Right lobe of liver (tissue), 6 donors: ENCODE results near the gene ADCY9. TPM values are rescaled to one million over a fixed set of nuclear protein-coding genes. Genes with fewer than 3 reads are reported as not detected.
A peak's percentile ranks its signal among the peaks of the same experiment; 100 is the strongest.

Experiments
- ATAC-seq, 4 donors: fragments of 200-7000 bp; cut with Tn5 transposase; one replicate each; pipeline ENCODE4 v1.9.1; 2020; ENCODE audit warnings: mild to moderate bottlenecking in 4 of 4, moderate library complexity in 4 of 4
- DNase-seq, 3 donors: peaks; one replicate each; pipeline ENCODE4 v3.0.0-alpha.2; 2020
- H3K27ac ChIP-seq, 3 donors: fragments of 200-600 bp; one replicate each; pipeline ENCODE4 v1.8.0; 2022
- H3K27me3 ChIP-seq, 2 donors: fragments of 200-600 bp; one replicate each; pipeline ENCODE4 v1.8.0; 2022
- H3K36me3 ChIP-seq, 4 donors: fragments of 200-600 bp; sonication (generic) in 1 of 4; one replicate each; pipeline versions ENCODE4 v1.5.1 to v1.8.0; 2017 to 2022; ENCODE audit warnings: control low read depth in 1 of 4
- H3K4me1 ChIP-seq, 4 donors: fragments of 200-600 bp; sonication (generic) in 1 of 4; one replicate each; pipeline versions ENCODE4 v1.5.1 to v1.8.0; 2017 to 2022; ENCODE audit warnings: control low read depth in 1 of 4
- H3K4me3 ChIP-seq, 3 donors: fragments of 200-600 bp; one replicate each; pipeline ENCODE4 v1.8.0; 2022
- H3K9me3 ChIP-seq, 4 donors: fragments of 200-600 bp; sonication (generic) in 1 of 4; one replicate each; pipeline versions ENCODE4 v1.5.1 to v1.8.0; 2017 to 2022; ENCODE audit warnings: control low read depth in 1 of 4
- POLR2A ChIP-seq: fragments of 450-650 bp; IDR thresholded peaks from one replicate; pipeline ENCODE4 v1.6.1; 2017; ENCODE audit warnings: antibody characterized with exemption, mild to moderate bottlenecking
- WGBS: methylation state at CpG from one replicate; pipeline ENCODE4 v1.1.6; 2018; ENCODE audit warnings: low coverage, low lambda C conversion rate; ENCODE audit not compliant: insufficient coverage; ENCODE audit errors: missing lambda C conversion rate; 5-methylcytosine and 5-hydroxymethylcytosine counted together
- intact Hi-C, 2 donors: fragments of 100-400 bp; cut with DNase I; formaldehyde crosslinking; loops; one replicate each; pipeline versions ENCODE4 v1.11.2 to v1.14.1; 2022
- total RNA-seq, 6 experiments: library from RNA; depleted of rRNA in 2 of 6; stranded (reverse); fragments of >200 nt in 2 of 6; fragmentation: NEBNext Ultra II Directional in 3 of 6; extraction: Animal tissue kit (Norgen Biotek cat#: 25700) in 3 of 6; gene quantifications; one replicate each; pipeline versions ENCODE4 v1.1.0 to v1.2.4, GENCODE V29; 2016 to 2023
- TF ChIP-seq, protein P1 (sequence below), 4 donors: fragments of 200-600 bp in 3 of 4; fragments of 450-650 bp in 1 of 4; IDR thresholded peaks; one replicate each; pipeline versions ENCODE4 v1.5.1 to v1.8.0; 2016 to 2022; ENCODE audit warnings: antibody characterized with exemption in 4 of 4, mild to moderate bottlenecking in 2 of 4
- donor health status: DM: no; HTN: yes; CAD: no.
- donor health status: DM: no; HTN: no; CAD: no.
- donor health status: DM: no; HTN: no; CAD: no.
- donor health status: DM: no; HTN: yes; CAD: no.
- donor health status: DM: no; HTN: yes; CAD: no.

Gene ADCY9
- total RNA-seq, 6 experiments from 2014 or later: 17.3 to 41.5 (median 25.6) TPM

DNA sequence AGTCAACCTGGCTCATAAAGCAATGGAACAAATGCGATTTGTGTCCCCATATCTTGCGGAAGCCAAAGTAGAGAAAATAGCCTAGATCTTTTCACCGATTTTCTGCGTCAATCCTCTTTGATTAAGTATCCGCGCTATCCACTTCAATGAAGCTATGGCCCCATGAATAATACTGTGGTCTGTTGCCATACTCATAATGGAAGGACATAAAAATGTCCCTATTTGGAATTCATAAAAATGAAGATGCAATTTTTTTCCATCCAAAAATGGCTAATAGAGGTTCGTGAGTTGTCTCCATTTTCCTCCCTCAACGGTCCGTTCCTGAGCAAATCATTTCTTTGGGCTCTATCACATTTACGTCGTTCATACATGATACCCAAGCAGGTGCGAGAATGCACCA lies 25.4 kb upstream of the ADCY9 start:
- Histone ChIP-seq H3K4me3 (no peak overlapping the region), H3K27ac (no peak overlapping the region), H3K9me3 (no peaks in the 10 kb centered on the region), H3K36me3 (no peaks in the 10 kb centered on the region), H3K27me3 (no peaks in the 10 kb centered on the region), H3K4me1 (no peaks in the 10 kb centered on the region)
- 91% methylated on average over 12 of the region's 12 CpGs for WGBS
- intact Hi-C loops: no loop called here
- no peak for DNase-seq
- TF ChIP-seq, protein P1, sequence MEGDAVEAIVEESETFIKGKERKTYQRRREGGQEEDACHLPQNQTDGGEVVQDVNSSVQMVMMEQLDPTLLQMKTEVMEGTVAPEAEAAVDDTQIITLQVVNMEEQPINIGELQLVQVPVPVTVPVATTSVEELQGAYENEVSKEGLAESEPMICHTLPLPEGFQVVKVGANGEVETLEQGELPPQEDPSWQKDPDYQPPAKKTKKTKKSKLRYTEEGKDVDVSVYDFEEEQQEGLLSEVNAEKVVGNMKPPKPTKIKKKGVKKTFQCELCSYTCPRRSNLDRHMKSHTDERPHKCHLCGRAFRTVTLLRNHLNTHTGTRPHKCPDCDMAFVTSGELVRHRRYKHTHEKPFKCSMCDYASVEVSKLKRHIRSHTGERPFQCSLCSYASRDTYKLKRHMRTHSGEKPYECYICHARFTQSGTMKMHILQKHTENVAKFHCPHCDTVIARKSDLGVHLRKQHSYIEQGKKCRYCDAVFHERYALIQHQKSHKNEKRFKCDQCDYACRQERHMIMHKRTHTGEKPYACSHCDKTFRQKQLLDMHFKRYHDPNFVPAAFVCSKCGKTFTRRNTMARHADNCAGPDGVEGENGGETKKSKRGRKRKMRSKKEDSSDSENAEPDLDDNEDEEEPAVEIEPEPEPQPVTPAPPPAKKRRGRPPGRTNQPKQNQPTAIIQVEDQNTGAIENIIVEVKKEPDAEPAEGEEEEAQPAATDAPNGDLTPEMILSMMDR (IDR thresholded peaks at IDR 0.05): no peak
- no peak for TF ChIP-seq POLR2A
- no peak for ATAC-seq

DNA sequence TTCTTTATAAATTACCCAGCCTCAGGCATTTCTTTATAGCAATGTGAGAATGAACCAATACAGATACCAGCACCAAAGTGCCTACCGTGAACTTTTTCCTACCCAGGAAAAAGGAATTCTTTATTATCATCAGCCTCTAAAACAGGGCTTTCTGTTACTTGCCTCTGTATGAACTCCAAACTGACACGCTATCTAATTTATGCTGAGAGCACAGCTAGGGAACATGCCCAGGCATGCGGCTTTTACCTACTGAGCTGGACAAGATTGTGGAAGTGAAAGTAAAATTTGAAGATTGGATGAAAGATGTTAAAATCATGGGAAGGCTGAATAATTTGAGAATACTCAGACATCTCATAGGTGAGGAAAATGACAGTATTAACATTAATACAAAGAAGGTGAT lies 24.4 kb upstream of the ADCY9 start:
- no peaks in the 10 kb centered on the region for H3K27me3 ChIP-seq
- no peak overlapping the region for H3K27ac ChIP-seq
- ATAC-seq: peak in 1 of 4 donors; percentile 31
- no peak overlapping the region for H3K4me3 ChIP-seq
- WGBS: 37% methylated on average over 3 of the region's 3 CpGs
- H3K9me3 ChIP-seq: no peaks in the 10 kb centered on the region
- TF ChIP-seq POLR2A: no peak
- TF ChIP-seq, protein P1 (IDR thresholded peaks at IDR 0.05): no peak
- H3K36me3 ChIP-seq: no peaks in the 10 kb centered on the region
- intact Hi-C loops: no loop called here
- H3K4me1 ChIP-seq: no peaks in the 10 kb centered on the region
- no peak for DNase-seq

DNA sequence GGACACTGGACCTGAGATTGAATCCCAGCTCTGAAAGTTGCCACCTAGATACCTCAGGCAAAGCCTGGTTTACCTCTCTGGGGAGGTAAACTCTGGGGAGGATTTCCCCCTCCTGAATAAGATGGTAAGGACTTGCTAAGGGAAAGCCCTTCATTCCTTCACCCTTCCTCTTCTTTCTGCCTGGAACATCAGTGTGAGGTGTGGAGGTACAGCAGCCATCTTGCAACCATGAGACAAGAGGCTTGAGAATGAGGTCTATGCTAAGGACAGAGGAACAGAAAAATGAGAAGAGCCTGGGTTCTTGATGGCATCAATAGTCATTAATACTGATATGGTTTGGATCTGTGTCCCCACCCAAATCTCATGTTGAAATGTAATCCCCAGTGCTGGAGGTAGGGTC lies 23.7 kb upstream of the ADCY9 start:
- H3K9me3 ChIP-seq: no peaks in the 10 kb centered on the region
- no peaks in the 10 kb centered on the region for H3K4me1 ChIP-seq
- no peaks in the 10 kb centered on the region for H3K27me3 ChIP-seq
- TF ChIP-seq POLR2A: no peak
- TF ChIP-seq, protein P1 (IDR thresholded peaks at IDR 0.05): no peak
- no peak overlapping the region for H3K4me3 ChIP-seq
- no peak overlapping the region for H3K27ac ChIP-seq
- DNase-seq (no peak), ATAC-seq (no peak)
- intact Hi-C loops: no loop called here
- no peaks in the 10 kb centered on the region for H3K36me3 ChIP-seq

DNA sequence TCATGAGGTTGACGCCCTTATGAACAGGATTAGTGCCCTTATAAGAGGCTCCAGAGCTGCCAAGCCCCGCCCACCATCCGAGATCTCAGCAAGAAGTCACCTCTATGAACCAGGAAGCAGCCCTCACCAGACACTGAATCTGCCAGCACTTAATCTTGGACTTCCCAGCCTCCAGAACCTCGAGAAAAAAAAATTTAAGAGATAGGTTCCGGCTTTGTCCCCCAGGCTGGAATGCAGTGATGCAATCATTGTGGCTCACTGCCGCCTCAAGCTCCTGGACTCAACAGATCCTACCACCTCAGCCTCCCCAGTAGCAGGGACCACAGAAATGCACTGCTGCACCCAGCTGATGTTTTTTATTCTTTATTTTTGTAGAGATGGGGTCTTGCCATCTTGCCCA lies 22.5 kb upstream of the ADCY9 start:
- no peak overlapping the region for H3K4me3 ChIP-seq
- DNase-seq: no peak
- no peaks in the 10 kb centered on the region for H3K36me3 ChIP-seq
- no peak overlapping the region for H3K27ac ChIP-seq
- no peak for ATAC-seq
- no peak for TF ChIP-seq POLR2A
- TF ChIP-seq, protein P1 (IDR thresholded peaks at IDR 0.05): no peak
- H3K27me3 ChIP-seq: no peaks in the 10 kb centered on the region
- no peaks in the 10 kb centered on the region for H3K9me3 ChIP-seq
- intact Hi-C loops: no loop called here
- 96% methylated on average over 4 of the region's 6 CpGs for WGBS
- no peaks in the 10 kb centered on the region for H3K4me1 ChIP-seq

DNA sequence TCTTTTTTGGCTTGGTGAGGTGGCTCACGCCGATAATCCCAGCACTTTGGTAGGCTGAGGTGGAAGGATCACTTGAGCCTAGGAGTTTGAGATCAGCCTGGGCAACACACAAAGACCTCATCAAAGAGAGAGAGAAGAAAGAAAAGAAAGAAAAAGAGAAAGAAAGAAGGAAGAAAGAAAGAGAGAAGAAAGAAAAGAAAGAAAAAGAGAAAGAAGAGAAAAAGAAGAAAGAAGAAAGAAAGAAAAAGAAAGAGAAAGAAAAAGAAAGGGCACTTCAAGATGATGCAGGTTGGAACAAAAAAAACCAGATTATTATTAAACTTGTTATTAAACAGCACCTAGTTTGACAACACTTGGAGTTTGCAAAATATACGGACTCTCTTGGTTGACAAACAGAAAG lies 21.2 kb upstream of the ADCY9 start:
- 100% methylated on average over 2 of the region's 3 CpGs for WGBS
- intact Hi-C loops: no loop called here

More for the DNA sequence above, 21.2 kb upstream of the ADCY9 start:
- DNase-seq (no peak), ATAC-seq (no peak)
- no peaks in the 10 kb centered on the region for H3K4me1 ChIP-seq
- H3K27me3 ChIP-seq: no peaks in the 10 kb centered on the region
- no peak overlapping the region for H3K27ac ChIP-seq
- no peaks in the 10 kb centered on the region for H3K36me3 ChIP-seq
- no peak for TF ChIP-seq POLR2A
- TF ChIP-seq, protein P1 (IDR thresholded peaks at IDR 0.05): no peak
- H3K4me3 ChIP-seq: no peak overlapping the region
- no peaks in the 10 kb centered on the region for H3K9me3 ChIP-seq
